CD4-positive, CD25-positive, alpha-beta regulatory T cell (primary cell): ENCODE results near the gene MPRIP. TPM values are rescaled to one million over a fixed set of nuclear protein-coding genes. Genes with fewer than 3 reads are reported as not detected.

Experiments used
- ATAC-seq, 2 donors: fragments of 150-1000 bp; cut with Tn5 transposase; one replicate each; pipeline ENCODE4 v1.10.0; 2021; ENCODE audit warnings: low read depth in 2 of 2, moderate number of reproducible peaks in 2 of 2, moderate library complexity in 1 of 2
- DNase-seq, 3 donors: peaks; one replicate each; pipeline versions ENCODE4 v3.0.0 to v3.0.0-alpha.2; 2012 to 2022; ENCODE audit warnings: mixed read lengths in 1 of 3
- H3K27ac ChIP-seq: one replicate; pipeline ENCODE4 v1.7.0; 2013; ENCODE audit warnings: mild to moderate bottlenecking, low read length; ENCODE audit not compliant: insufficient read depth, poor library complexity, severe bottlenecking
- H3K27me3 ChIP-seq: one replicate; pipeline ENCODE4 v1.7.0; 2013; ENCODE audit warnings: low read length; ENCODE audit not compliant: control insufficient read depth, insufficient read depth
- H3K36me3 ChIP-seq: one replicate; pipeline ENCODE4 v1.7.0; 2013; ENCODE audit warnings: mild to moderate bottlenecking, low read length, moderate library complexity; ENCODE audit not compliant: control insufficient read depth, insufficient read depth
- H3K4me1 ChIP-seq: 2 replicates; pipeline ENCODE4 v1.7.0; 2013; ENCODE audit warnings: mild to moderate bottlenecking, low read length; ENCODE audit not compliant: insufficient read depth, control insufficient read depth, poor library complexity, severe bottlenecking
- H3K4me3 ChIP-seq: one replicate; pipeline ENCODE4 v1.7.0; 2013; ENCODE audit warnings: low read depth, mild to moderate bottlenecking, low read length, moderate library complexity
- H3K9me3 ChIP-seq, 2 experiments: 1 replicate in 1 of 2; 2 replicates in 1 of 2; pipeline ENCODE4 v1.7.0; 2013; ENCODE audit warnings: low read length in 2 of 2, mild to moderate bottlenecking in 1 of 2, moderate library complexity in 1 of 2; ENCODE audit not compliant: control insufficient read depth in 2 of 2
- H3K27ac Mint-ChIP-seq, 3 donors: one replicate each; pipeline ENCODE4 v1.8.0; 2020 to 2022; ENCODE audit warnings: mild to moderate bottlenecking in 3 of 3, mixed read lengths in 3 of 3, moderate library complexity in 2 of 3
- H3K27me3 Mint-ChIP-seq: one replicate; pipeline ENCODE4 v1.8.0; 2022; ENCODE audit warnings: mild to moderate bottlenecking, mixed read lengths
- H3K36me3 Mint-ChIP-seq: one replicate; pipeline ENCODE4 v1.8.0; 2020; ENCODE audit warnings: mixed read lengths
- H3K4me1 Mint-ChIP-seq, 4 donors: one replicate each; pipeline ENCODE4 v1.8.0; 2020 to 2022; ENCODE audit warnings: mixed read lengths in 4 of 4, mild to moderate bottlenecking in 1 of 4
- H3K4me3 Mint-ChIP-seq, 4 donors: one replicate each; pipeline ENCODE4 v1.8.0; 2020 to 2022; ENCODE audit warnings: mild to moderate bottlenecking in 4 of 4, mixed read lengths in 4 of 4, moderate library complexity in 3 of 4
- H3K9me3 Mint-ChIP-seq, 7 donors: one replicate each; pipeline ENCODE4 v1.8.0; 2020 to 2022; ENCODE audit warnings: mixed read lengths in 7 of 7, mild to moderate bottlenecking in 3 of 7, moderate library complexity in 2 of 7
- polyA plus RNA-seq, 4 donors: library from polyadenylated mRNA; unstranded; fragments of 300-500 nt; fragmentation: Illumina TruSeq; gene quantifications; one replicate each; pipeline ENCODE4 v1.2.3, GENCODE V29; 2021
- total RNA-seq: library from RNA; stranded (reverse); gene quantifications from one replicate; pipeline ENCODE4 v1.2.3, GENCODE V29; 2022

Gene MPRIP
- total and polyA plus RNA-seq, 5 donors from 2014 or later, result 49.0 to 234 (median 58.0) TPM

DNA sequence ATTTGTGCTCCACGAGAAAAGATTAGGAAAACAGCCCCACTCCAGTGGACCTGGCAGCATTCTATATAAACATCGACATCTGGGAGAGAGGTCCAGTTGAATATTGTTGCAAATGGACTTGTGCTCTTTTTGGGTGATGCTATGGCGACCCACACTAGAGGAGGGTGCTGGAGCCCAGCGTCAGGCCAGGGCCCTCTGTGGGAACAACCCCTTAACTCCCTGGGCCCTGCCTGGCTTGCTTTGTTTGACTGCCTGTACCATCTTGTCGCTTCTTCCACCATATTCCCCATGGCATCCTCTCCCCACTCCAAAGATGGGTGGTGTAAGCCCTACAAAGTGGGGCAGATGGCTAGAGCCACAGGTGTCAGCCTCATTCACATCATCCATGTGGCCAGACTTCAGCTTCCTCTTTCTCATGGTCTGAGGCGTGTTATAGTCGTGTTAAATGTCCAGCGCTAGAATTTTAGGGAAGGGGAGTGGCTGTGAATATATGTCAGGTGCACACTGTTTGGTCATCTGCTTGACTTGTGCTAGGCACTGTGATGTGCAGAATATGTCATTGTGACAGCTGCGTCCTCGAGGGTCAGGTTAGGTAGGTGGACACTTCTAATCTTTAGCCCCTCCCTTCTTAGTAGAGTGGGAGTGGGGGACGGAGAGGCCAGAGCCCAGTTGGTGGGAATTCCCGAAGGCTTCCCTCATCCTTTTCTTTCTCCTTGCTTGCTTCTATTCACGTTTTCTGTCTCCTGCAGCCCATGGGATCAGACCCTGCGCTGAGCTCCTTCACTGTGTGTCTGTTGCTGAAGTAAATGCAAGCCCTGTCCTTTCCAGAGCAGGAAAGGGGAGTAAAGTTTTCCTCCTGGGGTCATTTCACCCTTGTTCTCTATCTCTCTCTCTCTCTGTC, 49.8 kb downstream of the MPRIP start:
- Mint-ChIP-seq H3K27ac (peak overlapping the region in 1 of 3 donors; percentile 9), H3K27me3 (no peaks in the 10 kb centered on the region)
- DNase-seq, result no peak

DNA sequence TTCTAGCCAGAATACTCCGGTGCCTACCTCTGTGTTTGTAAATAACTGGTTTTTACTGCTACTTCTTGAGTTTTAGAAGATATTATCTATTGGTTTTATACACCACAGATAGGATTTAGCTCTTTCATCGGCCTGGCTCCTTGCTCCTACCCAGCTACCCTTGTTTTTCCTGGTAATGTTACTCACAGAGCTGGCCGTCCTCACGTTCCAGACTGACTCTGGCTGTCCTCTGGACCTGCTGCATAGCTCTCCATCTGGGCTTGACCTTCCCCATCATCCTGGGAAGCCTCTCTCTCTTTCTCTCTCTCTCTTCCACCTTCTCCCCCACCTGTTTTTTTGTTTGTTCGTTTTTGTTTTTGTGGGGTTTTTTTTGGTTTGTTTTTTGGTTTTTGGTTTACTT, 51.5 kb downstream of the MPRIP start:
- peak overlapping the region; percentile 2 to 97 (median 9) for H3K27ac Mint-ChIP-seq
- H3K9me3 ChIP-seq, result no peaks in the 10 kb centered on the region
- H3K36me3 ChIP-seq, result peaks cover 11% of the 10 kb centered on the region
- DNase-seq (no peak), ATAC-seq (no peak)
- peaks cover 2% of the 10 kb centered on the region for H3K4me1 ChIP-seq
- H3K27me3 ChIP-seq, result no peaks in the 10 kb centered on the region
- peaks cover 14% of the 10 kb centered on the region for H3K36me3 Mint-ChIP-seq
- no peak overlapping the region for H3K4me3 Mint-ChIP-seq
- no peak overlapping the region for H3K4me3 ChIP-seq
- H3K27ac ChIP-seq, result no peak overlapping the region
- peaks cover 12 to 44% (median 29%) of the 10 kb centered on the region in 4 donors for H3K4me1 Mint-ChIP-seq
- H3K27me3 Mint-ChIP-seq, result no peaks in the 10 kb centered on the region
- H3K9me3 Mint-ChIP-seq, result no peaks in the 10 kb centered on the region

More for the DNA sequence above, 49.8 kb downstream of the MPRIP start:
- no peak for ATAC-seq
- Histone ChIP-seq H3K36me3 (peaks cover 13% of the 10 kb centered on the region), H3K27me3 (no peaks in the 10 kb centered on the region), H3K4me1 (peaks cover 9% of the 10 kb centered on the region), H3K27ac (no peak overlapping the region), H3K9me3 (no peaks in the 10 kb centered on the region), H3K4me3 (no peak overlapping the region)
- Mint-ChIP-seq H3K36me3 (peaks cover 22% of the 10 kb centered on the region), H3K4me1 (peaks cover 12 to 55% (median 41%) of the 10 kb centered on the region in 4 donors), H3K9me3 (no peaks in the 10 kb centered on the region), H3K4me3 (no peak overlapping the region)

DNA sequence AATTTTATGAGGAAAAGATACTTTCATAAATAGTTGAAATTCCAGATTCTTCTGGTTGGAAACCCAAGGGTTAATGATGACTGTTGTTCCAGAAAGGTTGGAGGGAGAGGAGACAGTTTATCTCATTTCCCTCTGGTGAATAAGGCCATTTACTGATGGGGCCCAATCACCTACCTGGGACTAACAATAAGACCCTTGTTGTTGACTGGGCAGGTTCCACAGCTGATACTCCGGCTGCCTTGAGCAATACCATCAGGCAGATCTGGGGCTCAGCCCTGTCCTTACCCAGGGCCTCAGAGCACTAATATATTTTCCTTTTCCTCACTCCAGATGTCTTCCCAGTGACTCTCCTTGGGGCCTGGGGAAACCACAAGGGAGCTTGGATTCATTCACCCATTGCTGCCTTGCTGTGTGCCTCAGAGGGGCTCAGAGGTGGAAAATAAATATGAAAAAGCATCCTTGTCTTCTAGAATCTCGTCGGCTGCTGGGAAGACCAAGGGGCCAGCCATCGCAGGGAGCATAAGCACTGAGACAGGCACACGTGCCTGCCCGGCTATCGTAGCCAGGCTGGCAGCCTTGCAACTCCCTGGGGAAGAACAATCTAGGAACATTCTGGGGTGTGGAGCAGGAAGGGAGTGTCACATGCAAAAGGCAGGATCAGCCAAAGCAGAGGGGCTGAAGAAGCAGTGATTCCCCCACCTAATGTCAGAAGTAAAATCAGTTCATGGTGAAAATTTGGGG, 54.4 kb downstream of the MPRIP start:
- Mint-ChIP-seq H3K27me3 (no peaks in the 10 kb centered on the region), H3K4me1 (peaks cover 16 to 39% (median 22%) of the 10 kb centered on the region in 4 donors), H3K27ac (peak overlapping the region in 2 of 3 donors; percentile 54 to 65)

DNA sequence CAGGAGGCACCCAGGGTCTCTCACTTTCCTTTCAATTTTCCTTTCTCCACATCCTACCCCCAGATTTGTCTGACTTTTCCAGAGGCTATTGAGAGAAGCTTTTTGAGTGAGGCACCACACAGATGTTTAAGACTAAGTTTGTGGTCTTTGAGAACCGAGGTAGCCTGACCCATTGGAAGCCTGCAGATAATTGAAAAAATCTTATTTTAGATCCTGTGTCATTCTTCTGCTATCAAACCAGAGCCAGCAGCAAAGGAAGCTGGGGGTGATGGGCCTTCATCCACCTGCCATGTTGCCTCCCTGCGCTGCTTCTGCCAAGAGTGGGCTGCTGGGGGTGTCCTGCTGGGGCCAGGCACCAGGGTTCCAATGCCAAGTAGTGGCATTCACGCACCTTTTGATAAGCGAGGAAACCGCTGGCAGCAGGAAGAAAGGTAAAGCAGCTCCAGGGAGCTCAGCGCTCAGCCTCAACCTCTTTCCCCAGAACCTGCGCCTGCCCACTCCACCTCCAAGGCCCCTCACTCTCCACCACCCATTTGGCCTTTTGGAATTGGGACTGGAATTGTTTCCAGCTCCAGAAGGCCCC, 55.6 kb downstream of the MPRIP start:
- H3K27ac Mint-ChIP-seq, result peak overlapping the region in 1 of 3 donors; percentile 62
- DNase-seq, result no peak

More for the DNA sequence above, 54.4 kb downstream of the MPRIP start:
- no peaks in the 10 kb centered on the region for H3K27me3 ChIP-seq
- no peak for DNase-seq
- no peaks in the 10 kb centered on the region for H3K9me3 Mint-ChIP-seq
- no peak for ATAC-seq
- no peak overlapping the region for H3K4me3 ChIP-seq
- H3K36me3 ChIP-seq, result peaks cover 4% of the 10 kb centered on the region
- no peaks in the 10 kb centered on the region for H3K9me3 ChIP-seq
- no peaks in the 10 kb centered on the region for H3K4me1 ChIP-seq
- no peak overlapping the region for H3K4me3 Mint-ChIP-seq
- peaks cover 4% of the 10 kb centered on the region for H3K36me3 Mint-ChIP-seq
- H3K27ac ChIP-seq, result no peak overlapping the region

DNA sequence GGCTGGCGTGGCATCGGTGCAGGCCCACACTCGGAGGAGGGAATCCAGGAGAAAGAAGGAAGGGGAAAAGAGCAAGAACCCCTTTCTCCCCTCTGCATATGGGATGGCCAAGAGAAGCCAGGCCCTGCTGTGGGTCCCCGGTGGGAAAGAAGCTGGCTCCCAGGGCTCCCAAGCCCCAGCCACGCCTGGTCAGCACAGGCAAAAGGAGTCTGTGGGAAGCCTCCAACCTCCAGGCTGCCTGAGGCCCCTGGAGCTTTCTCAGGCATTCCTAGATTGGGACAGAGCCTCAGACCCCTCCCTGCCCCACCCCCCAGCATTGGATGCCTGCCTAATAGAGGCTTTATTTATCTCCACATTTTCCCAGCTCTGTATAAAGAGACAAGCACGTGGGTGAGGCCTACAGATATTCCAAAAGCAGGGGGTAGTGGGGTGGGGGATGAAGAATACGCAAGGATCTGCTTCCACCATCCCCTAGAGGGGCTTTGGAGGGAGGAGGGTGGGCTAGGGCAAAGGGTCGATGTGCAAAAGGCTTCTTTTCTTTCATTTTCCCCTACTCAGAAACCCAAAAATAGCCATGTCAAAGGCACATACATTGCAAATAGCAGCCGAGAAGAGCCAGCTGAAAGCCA, 56.4 kb downstream of the MPRIP start:
- H3K27me3 Mint-ChIP-seq, result no peaks in the 10 kb centered on the region
- Histone ChIP-seq H3K4me3 (no peak overlapping the region), H3K9me3 (no peaks in the 10 kb centered on the region), H3K4me1 (no peaks in the 10 kb centered on the region), H3K27ac (no peak overlapping the region), H3K36me3 (peaks cover 4% of the 10 kb centered on the region), H3K27me3 (no peaks in the 10 kb centered on the region)
- no peak for DNase-seq
- no peak for ATAC-seq
- H3K4me3 Mint-ChIP-seq, result no peak overlapping the region
- peaks cover 8 to 26% (median 13%) of the 10 kb centered on the region in 4 donors for H3K4me1 Mint-ChIP-seq
- peak overlapping the region in 2 of 3 donors; percentile 56 to 62 for H3K27ac Mint-ChIP-seq
- no peaks in the 10 kb centered on the region for H3K9me3 Mint-ChIP-seq
- H3K36me3 Mint-ChIP-seq, result peaks cover 4% of the 10 kb centered on the region

More for the DNA sequence above, 55.6 kb downstream of the MPRIP start:
- Mint-ChIP-seq H3K9me3 (no peaks in the 10 kb centered on the region), H3K4me3 (no peak overlapping the region), H3K36me3 (peaks cover 4% of the 10 kb centered on the region), H3K27me3 (no peaks in the 10 kb centered on the region), H3K4me1 (peaks cover 14 to 34% (median 19%) of the 10 kb centered on the region in 4 donors)
- no peak for ATAC-seq
- Histone ChIP-seq H3K27ac (no peak overlapping the region), H3K4me1 (no peaks in the 10 kb centered on the region), H3K9me3 (no peaks in the 10 kb centered on the region), H3K36me3 (peaks cover 4% of the 10 kb centered on the region), H3K27me3 (no peaks in the 10 kb centered on the region), H3K4me3 (no peak overlapping the region)

DNA sequence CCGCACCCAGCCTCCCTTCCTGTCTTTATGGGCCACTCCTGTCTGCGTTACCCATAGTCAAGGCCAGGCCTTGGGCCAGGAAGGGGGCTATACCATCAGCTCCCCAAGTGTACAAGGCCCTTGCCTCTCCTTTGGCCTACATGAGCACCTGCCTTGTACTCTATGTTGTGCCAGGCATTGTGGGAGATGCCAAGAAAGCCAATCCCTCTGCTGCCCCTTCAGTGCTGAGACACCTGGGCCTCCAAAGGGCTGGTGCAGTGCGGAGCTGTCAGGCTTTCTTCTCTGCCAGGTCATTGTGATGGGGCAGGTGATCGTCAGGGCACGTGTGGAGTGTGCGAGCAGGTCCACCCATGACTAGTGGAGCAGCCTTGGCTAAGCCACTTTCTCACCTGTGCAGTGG, 59.9 kb downstream of the MPRIP start:
- Mint-ChIP-seq H3K27ac (no peak overlapping the region), H3K9me3 (no peaks in the 10 kb centered on the region), H3K27me3 (no peaks in the 10 kb centered on the region), H3K36me3 (no peaks in the 10 kb centered on the region), H3K4me3 (no peak overlapping the region), H3K4me1 (peaks cover 5 to 25% (median 11%) of the 10 kb centered on the region in 4 donors)
- Histone ChIP-seq H3K27me3 (no peaks in the 10 kb centered on the region), H3K36me3 (peaks cover 4% of the 10 kb centered on the region), H3K9me3 (no peaks in the 10 kb centered on the region), H3K4me1 (peaks cover 2% of the 10 kb centered on the region), H3K27ac (no peak overlapping the region), H3K4me3 (no peak overlapping the region)
- ATAC-seq (no peak), DNase-seq (no peak)

DNA sequence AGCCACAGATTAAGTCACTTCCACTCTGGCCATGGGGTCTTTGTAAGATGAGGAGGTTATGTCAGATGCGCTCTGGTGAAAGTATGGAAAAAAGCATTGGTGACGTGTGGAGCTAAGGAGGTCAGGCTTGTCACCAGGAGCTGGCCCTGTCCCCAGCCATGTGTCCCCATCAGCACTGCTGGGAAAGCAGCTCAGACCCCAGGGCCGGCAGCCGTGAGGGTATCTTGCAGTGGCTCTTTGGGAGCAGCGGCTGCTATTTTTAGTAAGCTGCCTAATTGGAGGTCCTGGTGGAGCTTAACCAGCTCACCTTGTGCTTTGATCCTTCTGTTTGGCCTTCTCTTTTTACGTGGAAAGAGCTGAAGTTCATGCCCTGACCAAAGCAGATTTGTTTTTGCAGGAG, 60.9 kb downstream of the MPRIP start:
- Histone ChIP-seq H3K4me3 (no peak overlapping the region), H3K27me3 (no peaks in the 10 kb centered on the region), H3K9me3 (no peaks in the 10 kb centered on the region), H3K36me3 (no peaks in the 10 kb centered on the region), H3K27ac (no peak overlapping the region), H3K4me1 (peaks cover 8% of the 10 kb centered on the region)
- Mint-ChIP-seq H3K9me3 (no peaks in the 10 kb centered on the region), H3K4me1 (peaks cover 5 to 35% (median 14%) of the 10 kb centered on the region in 4 donors), H3K4me3 (no peak overlapping the region), H3K27me3 (no peaks in the 10 kb centered on the region), H3K36me3 (no peaks in the 10 kb centered on the region), H3K27ac (peak overlapping the region in 2 of 3 donors; percentile 36 to 80)
- ATAC-seq (no peak), DNase-seq (no peak)
